HepG2 (cell line): ENCODE measurements around the gene MFF. TPM values are rescaled to one million over a fixed set of nuclear protein-coding genes. Genes with fewer than 3 reads are reported as not detected.
A peak's percentile ranks its signal among the peaks of the same experiment; 100 is the strongest.

Experiments
- BCL6 ChIP-seq: IDR thresholded peaks from 2 replicates; pipeline ENCODE4 v1.6.1; 2016; ENCODE audit warnings: missing genetic modification reagents, missing compliant biosample characterization
- BRCA1 ChIP-seq: sonication (generic); formaldehyde crosslinking; IDR thresholded peaks from 2 replicates; pipeline ENCODE4 v1.4.0; 2020; ENCODE audit warnings: missing genetic modification reagents
- FOXK1 ChIP-seq: sonication (generic); formaldehyde crosslinking; IDR thresholded peaks from 2 replicates; pipeline ENCODE4 v1.4.0; 2020; ENCODE audit warnings: low read depth, missing genetic modification reagents, borderline replicate concordance
- FOXO1 ChIP-seq: sonication (generic); formaldehyde crosslinking; IDR thresholded peaks from 2 replicates; pipeline ENCODE4 v1.4.0; 2020; ENCODE audit warnings: missing genetic modification reagents
- GABPB1 ChIP-seq: IDR thresholded peaks from 2 replicates; pipeline ENCODE4 v1.6.1; 2016; ENCODE audit warnings: mild to moderate bottlenecking, missing genetic modification reagents, moderate library complexity, missing compliant biosample characterization
- GFI1 ChIP-seq: sonication (generic); formaldehyde crosslinking; IDR thresholded peaks from 2 replicates; pipeline ENCODE4 v1.5.0; 2020; ENCODE audit warnings: missing genetic modification reagents, mild to moderate bottlenecking, borderline replicate concordance
- HNF4G ChIP-seq, 2 experiments: sonication (generic) in 1 of 2; formaldehyde crosslinking in 1 of 2; IDR thresholded peaks; 2 replicates each; pipeline versions ENCODE4 v1.4.0 to v1.6.1; 2011 to 2020; ENCODE audit warnings: borderline replicate concordance in 2 of 2, low read depth in 2 of 2, mild to moderate bottlenecking in 2 of 2, low read length in 1 of 2, missing genetic modification reagents in 1 of 2, moderate library complexity in 1 of 2
- MYPOP ChIP-seq: sonication (generic); formaldehyde crosslinking; IDR thresholded peaks from 2 replicates; pipeline ENCODE4 v1.8.1; 2023; ENCODE audit warnings: mild to moderate bottlenecking, moderate library complexity, missing genetic modification reagents
- NFAT5 ChIP-seq: sonication (generic); formaldehyde crosslinking; IDR thresholded peaks from 2 replicates; pipeline ENCODE4 v1.4.0; 2020; ENCODE audit warnings: missing genetic modification reagents
- SP5 ChIP-seq: IDR thresholded peaks from 2 replicates; pipeline ENCODE4 v1.6.1; 2016; ENCODE audit warnings: low read depth, borderline replicate concordance
- ZMYM4 ChIP-seq: sonication (generic); formaldehyde crosslinking; IDR thresholded peaks from 2 replicates; pipeline ENCODE4 v1.8.1; 2023; ENCODE audit warnings: mild to moderate bottlenecking, missing genetic modification reagents
- ZNF546 ChIP-seq: sonication (generic); formaldehyde crosslinking; conservative IDR thresholded peaks from 2 replicates; pipeline ENCODE4 v1.8.1; 2023; ENCODE audit warnings: mild to moderate bottlenecking, missing genetic modification reagents
- ZNF569 ChIP-seq: sonication (generic); formaldehyde crosslinking; IDR thresholded peaks from 2 replicates; pipeline ENCODE4 v1.5.0; 2020; ENCODE audit warnings: mild to moderate bottlenecking, missing genetic modification reagents, moderate library complexity, borderline replicate concordance
- ZNF776 ChIP-seq: sonication (generic); formaldehyde crosslinking; IDR thresholded peaks from 2 replicates; pipeline ENCODE4 v1.4.0; 2020; ENCODE audit warnings: mild to moderate bottlenecking, missing genetic modification reagents
- polyA plus RNA-seq, 8 experiments: library from polyadenylated mRNA; depleted of rRNA in 3 of 8; stranded (reverse) in 7 of 8; unstranded in 1 of 8; fragments of >200 nt; fragmentation: Illumina TruSeq in 4 of 8; extraction: Trizol in 4 of 8; gene quantifications; 2 replicates each; pipeline versions ENCODE4 v1.2.1 to v1.2.3, GENCODE V29; 2011 to 2016; ENCODE audit warnings: low read depth in 4 of 8, missing spikeins in 1 of 8, mixed read lengths in 1 of 8; ENCODE audit not compliant: insufficient read depth in 1 of 8
- total RNA-seq, 5 experiments: library from RNA; depleted of rRNA; stranded (reverse); fragments of >200 nt; fragmentation: Illumina TruSeq; extraction: Trizol; gene quantifications; 2 replicates each; pipeline ENCODE4 v1.2.3, GENCODE V29; 2016; ENCODE audit warnings: low read depth in 1 of 5
- TF ChIP-seq, protein P1 (sequence below): sonication (generic); formaldehyde crosslinking; IDR thresholded peaks from 2 replicates; pipeline ENCODE4 v1.4.0; 2020; ENCODE audit warnings: missing genetic modification reagents, borderline replicate concordance
- TF ChIP-seq, protein P2 (sequence below): sonication (generic); formaldehyde crosslinking; IDR thresholded peaks from 2 replicates; pipeline ENCODE4 v1.4.0; 2020; ENCODE audit warnings: missing genetic modification reagents
- TF ChIP-seq, protein P3 (sequence below): sonication (generic); IDR thresholded peaks from 2 replicates; pipeline ENCODE4 v1.6.1; 2016; ENCODE audit warnings: low read depth, borderline replicate concordance

Gene MFF
- total and polyA plus RNA-seq, 2 of the 13 experiments (the other 11 are each of a cell fraction or from before 2014, with no cell fraction given): 81.9 to 156 TPM

GRCh38 chr2:227406177-227407031, 81.4 kb downstream of the MFF start (continued):
- TF ChIP-seq BCL6: peak; percentile 88
- TF ChIP-seq, protein P1, sequence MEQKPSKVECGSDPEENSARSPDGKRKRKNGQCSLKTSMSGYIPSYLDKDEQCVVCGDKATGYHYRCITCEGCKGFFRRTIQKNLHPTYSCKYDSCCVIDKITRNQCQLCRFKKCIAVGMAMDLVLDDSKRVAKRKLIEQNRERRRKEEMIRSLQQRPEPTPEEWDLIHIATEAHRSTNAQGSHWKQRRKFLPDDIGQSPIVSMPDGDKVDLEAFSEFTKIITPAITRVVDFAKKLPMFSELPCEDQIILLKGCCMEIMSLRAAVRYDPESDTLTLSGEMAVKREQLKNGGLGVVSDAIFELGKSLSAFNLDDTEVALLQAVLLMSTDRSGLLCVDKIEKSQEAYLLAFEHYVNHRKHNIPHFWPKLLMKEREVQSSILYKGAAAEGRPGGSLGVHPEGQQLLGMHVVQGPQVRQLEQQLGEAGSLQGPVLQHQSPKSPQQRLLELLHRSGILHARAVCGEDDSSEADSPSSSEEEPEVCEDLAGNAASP: peak; percentile 84
- TF ChIP-seq GABPB1 (CRISPR knock-in tag): peak; percentile 72; the same call in 1 of the 2 replicates
- TF ChIP-seq GFI1 (CRISPR knock-in tag): peak; percentile 76
- TF ChIP-seq HNF4G (IDR thresholded peaks at IDR 0.05; ENCODE audit: borderline replicate concordance, low read depth, low read length): no peak
- no peak; the same call in 1 of the 2 replicates for TF ChIP-seq HNF4G (CRISPR knock-in tag; IDR thresholded peaks at IDR 0.05; ENCODE audit: borderline replicate concordance, low read depth)
- peak; percentile 74; the same call in 1 of the 2 replicates for TF ChIP-seq FOXK1
- peak; percentile 78 for TF ChIP-seq SP5
- TF ChIP-seq NFAT5: no peak
- TF ChIP-seq ZMYM4 (CRISPR knock-in tag): peak; percentile 84
- TF ChIP-seq ZNF546 (CRISPR knock-in tag): no peak
- peak; percentile 62; the same call in 1 of the 2 replicates for TF ChIP-seq MYPOP (CRISPR knock-in tag)
- TF ChIP-seq ZNF569: no peak
- TF ChIP-seq BRCA1 (CRISPR knock-in tag): peak; percentile 89; the same call in 1 of the 2 replicates
- TF ChIP-seq ZNF776 (CRISPR knock-in tag): no peak
- TF ChIP-seq, protein P2, sequence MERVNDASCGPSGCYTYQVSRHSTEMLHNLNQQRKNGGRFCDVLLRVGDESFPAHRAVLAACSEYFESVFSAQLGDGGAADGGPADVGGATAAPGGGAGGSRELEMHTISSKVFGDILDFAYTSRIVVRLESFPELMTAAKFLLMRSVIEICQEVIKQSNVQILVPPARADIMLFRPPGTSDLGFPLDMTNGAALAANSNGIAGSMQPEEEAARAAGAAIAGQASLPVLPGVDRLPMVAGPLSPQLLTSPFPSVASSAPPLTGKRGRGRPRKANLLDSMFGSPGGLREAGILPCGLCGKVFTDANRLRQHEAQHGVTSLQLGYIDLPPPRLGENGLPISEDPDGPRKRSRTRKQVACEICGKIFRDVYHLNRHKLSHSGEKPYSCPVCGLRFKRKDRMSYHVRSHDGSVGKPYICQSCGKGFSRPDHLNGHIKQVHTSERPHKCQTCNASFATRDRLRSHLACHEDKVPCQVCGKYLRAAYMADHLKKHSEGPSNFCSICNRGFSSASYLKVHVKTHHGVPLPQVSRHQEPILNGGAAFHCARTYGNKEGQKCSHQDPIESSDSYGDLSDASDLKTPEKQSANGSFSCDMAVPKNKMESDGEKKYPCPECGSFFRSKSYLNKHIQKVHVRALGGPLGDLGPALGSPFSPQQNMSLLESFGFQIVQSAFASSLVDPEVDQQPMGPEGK (CRISPR knock-in tag): peak; percentile 60
- TF ChIP-seq, protein P3, sequence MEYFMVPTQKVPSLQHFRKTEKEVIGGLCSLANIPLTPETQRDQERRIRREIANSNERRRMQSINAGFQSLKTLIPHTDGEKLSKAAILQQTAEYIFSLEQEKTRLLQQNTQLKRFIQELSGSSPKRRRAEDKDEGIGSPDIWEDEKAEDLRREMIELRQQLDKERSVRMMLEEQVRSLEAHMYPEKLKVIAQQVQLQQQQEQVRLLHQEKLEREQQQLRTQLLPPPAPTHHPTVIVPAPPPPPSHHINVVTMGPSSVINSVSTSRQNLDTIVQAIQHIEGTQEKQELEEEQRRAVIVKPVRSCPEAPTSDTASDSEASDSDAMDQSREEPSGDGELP: peak; percentile 24; the same call in 1 of the 2 replicates
- peak; percentile 22; the same call in 1 of the 2 replicates for TF ChIP-seq FOXO1 (CRISPR knock-in tag)
